Activated naive CD4-positive, alpha-beta T cell treated with anti-CD3 and anti-CD28 coated beads, Interleukin-2, amount 10 ng/mL, durations not matched to agents 7 days and 5 days (primary cell): ENCODE measurements around the gene C11orf65.

Source experiments
- CTCF ChIA-PET: fragments of 350-600 bp; sonication (Branson Sonifier 250); formaldehyde crosslinking; loops from one replicate; lab custom pipeline; 2021; ENCODE audit warnings: antibody characterized with exemption; lab: Charles Lee
- DNase-seq: peaks from one replicate; pipeline ENCODE4 v3.0.0-alpha.2; 2020
- H3K27ac Mint-ChIP-seq: one replicate; pipeline ENCODE4 v1.8.0; 2021; ENCODE audit warnings: mild to moderate bottlenecking, moderate library complexity, mixed read lengths
- H3K27me3 Mint-ChIP-seq: one replicate; pipeline ENCODE4 v1.8.0; 2021; ENCODE audit warnings: mild to moderate bottlenecking, mixed read lengths
- H3K36me3 Mint-ChIP-seq: one replicate; pipeline ENCODE4 v1.8.0; 2021; ENCODE audit warnings: mixed read lengths
- H3K4me1 Mint-ChIP-seq: one replicate; pipeline ENCODE4 v1.8.0; 2021; ENCODE audit warnings: mixed read lengths
- H3K4me3 Mint-ChIP-seq: one replicate; pipeline ENCODE4 v1.8.0; 2021; ENCODE audit warnings: mild to moderate bottlenecking, moderate library complexity, mixed read lengths
- H3K9me3 Mint-ChIP-seq: one replicate; pipeline ENCODE4 v1.8.0; 2021; ENCODE audit warnings: mixed read lengths

C11orf65 gene

DNA sequence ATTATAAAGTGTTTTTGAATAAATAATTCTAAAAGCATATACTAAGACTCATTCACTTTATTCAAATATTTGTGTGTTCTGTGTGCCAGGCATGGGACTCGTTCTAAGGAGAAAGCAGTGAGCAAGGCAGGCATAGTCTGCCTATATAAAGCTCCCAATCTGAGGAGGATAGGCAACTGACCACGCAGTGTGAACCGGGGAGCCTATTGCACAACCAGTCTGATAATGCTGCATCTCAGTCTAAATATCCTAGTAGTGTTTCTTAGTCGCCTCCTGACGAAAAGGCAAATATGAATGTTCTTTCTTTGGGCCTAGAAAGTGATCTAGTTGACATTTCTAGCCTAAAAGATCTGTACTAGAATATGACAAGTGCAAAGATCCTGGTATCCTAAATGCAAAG is 98.3 kb downstream of the C11orf65 start:
- Mint-ChIP-seq H3K27ac (no peak overlapping the region), H3K9me3 (peaks cover 5% of the 10 kb centered on the region), H3K27me3 (no peaks in the 10 kb centered on the region), H3K36me3 (peaks cover 69% of the 10 kb centered on the region), H3K4me1 (no peaks in the 10 kb centered on the region), H3K4me3 (no peak overlapping the region)
- CTCF ChIA-PET = no interaction called here
- DNase-seq = no peak

GRCh38 chr11:108368134-108368533 is 99.2 kb downstream of the C11orf65 start:
- Mint-ChIP-seq H3K9me3 (peaks cover 1% of the 10 kb centered on the region), H3K4me1 (no peaks in the 10 kb centered on the region), H3K4me3 (no peak overlapping the region), H3K36me3 (peaks cover 68% of the 10 kb centered on the region), H3K27me3 (no peaks in the 10 kb centered on the region), H3K27ac (no peak overlapping the region)
- no peak for DNase-seq
- CTCF ChIA-PET = no interaction called here

- Mint-ChIP-seq H3K27ac (no peak overlapping the region), H3K9me3 (peaks cover 5% of the 10 kb centered on the region), H3K4me1 (no peaks in the 10 kb centered on the region), H3K4me3 (no peak overlapping the region), H3K27me3 (no peaks in the 10 kb centered on the region), H3K36me3 (peaks cover 49% of the 10 kb centered on the region)
- CTCF ChIA-PET = no interaction called here
- no peak for DNase-seq
Observed at GRCh38 chr11:108364159-108364558, 103.2 kb downstream of the C11orf65 start.

DNA sequence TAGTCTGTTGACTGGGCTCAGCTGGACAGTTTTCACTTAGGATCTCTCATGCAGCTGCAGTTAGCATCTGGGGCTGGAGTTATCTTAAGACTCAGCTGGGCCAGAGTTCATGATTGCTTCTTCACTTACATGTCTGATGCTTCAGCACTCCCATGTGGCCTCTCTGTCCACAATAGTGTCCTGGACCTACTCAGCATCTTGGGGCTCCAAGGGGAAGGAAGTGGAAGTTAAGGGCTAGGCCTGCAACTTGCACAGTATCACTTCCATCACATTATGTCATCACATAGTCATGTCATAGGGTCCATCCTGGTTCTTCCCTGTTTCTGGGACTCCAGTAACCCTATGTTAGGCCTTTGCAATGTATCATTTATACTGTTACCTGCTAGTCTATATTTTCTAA is 115.9 kb downstream of the C11orf65 start:
- H3K27ac Mint-ChIP-seq = no peak overlapping the region
- DNase-seq = no peak

DNA sequence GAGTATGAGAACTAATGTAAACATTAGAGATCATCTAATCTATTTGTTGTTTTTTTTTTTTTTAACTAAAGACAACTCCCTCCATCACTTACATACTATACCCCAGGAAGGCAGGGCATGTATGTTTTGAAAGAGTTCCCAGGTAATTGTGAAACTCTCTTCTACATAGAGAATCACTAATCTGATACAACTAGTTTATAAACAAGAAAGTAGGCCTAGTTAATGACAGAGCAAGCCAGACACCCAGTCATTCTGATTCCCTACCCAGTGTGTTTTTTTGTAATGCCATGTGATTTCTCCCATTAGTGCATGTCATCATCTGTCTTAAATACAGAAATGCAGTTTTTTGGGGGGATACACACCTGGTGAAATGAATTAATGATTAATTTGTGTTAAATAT is 120.9 kb downstream of the C11orf65 start:
- Mint-ChIP-seq H3K36me3 (peaks cover 58% of the 10 kb centered on the region), H3K4me1 (peaks cover 3% of the 10 kb centered on the region), H3K27ac (no peak overlapping the region), H3K27me3 (no peaks in the 10 kb centered on the region), H3K4me3 (no peak overlapping the region), H3K9me3 (no peaks in the 10 kb centered on the region)
- no peak for DNase-seq
- CTCF ChIA-PET = no interaction called here

More for the DNA sequence above, 115.9 kb downstream of the C11orf65 start:
- Mint-ChIP-seq H3K9me3 (no peaks in the 10 kb centered on the region), H3K27me3 (no peaks in the 10 kb centered on the region), H3K4me3 (no peak overlapping the region), H3K36me3 (peaks cover 70% of the 10 kb centered on the region), H3K4me1 (no peaks in the 10 kb centered on the region)
- CTCF ChIA-PET = no interaction called here

GRCh38 chr11:108345767-108346166 is 121.6 kb downstream of the C11orf65 start:
- CTCF ChIA-PET = interaction anchor here (0.7 kb wide), 1 partner anchor 252 kb away, joined by 3 read pairs; no protein-coding TSS in a partner anchor
- H3K27me3 Mint-ChIP-seq = no peaks in the 10 kb centered on the region
- peaks cover 59% of the 10 kb centered on the region for H3K36me3 Mint-ChIP-seq
- H3K27ac Mint-ChIP-seq = no peak overlapping the region
- H3K4me3 Mint-ChIP-seq = no peak overlapping the region
- no peak for DNase-seq
- H3K9me3 Mint-ChIP-seq = no peaks in the 10 kb centered on the region
- H3K4me1 Mint-ChIP-seq = peaks cover 3% of the 10 kb centered on the region

GRCh38 chr11:108343714-108344113 is 123.6 kb downstream of the C11orf65 start:
- H3K27ac Mint-ChIP-seq = no peak overlapping the region
- no peak for DNase-seq

GRCh38 chr11:108341654-108342053 is 125.7 kb downstream of the C11orf65 start:
- DNase-seq = no peak
- CTCF ChIA-PET = no interaction called here
- H3K36me3 Mint-ChIP-seq = peaks cover 50% of the 10 kb centered on the region
- no peaks in the 10 kb centered on the region for H3K9me3 Mint-ChIP-seq
- H3K4me1 Mint-ChIP-seq = peaks cover 3% of the 10 kb centered on the region
- H3K4me3 Mint-ChIP-seq = no peak overlapping the region
- H3K27me3 Mint-ChIP-seq = no peaks in the 10 kb centered on the region
- H3K27ac Mint-ChIP-seq = no peak overlapping the region

More at GRCh38 chr11:108343714-108344113, 123.6 kb downstream of the C11orf65 start:
- Mint-ChIP-seq H3K9me3 (no peaks in the 10 kb centered on the region), H3K4me3 (no peak overlapping the region), H3K4me1 (peaks cover 3% of the 10 kb centered on the region), H3K36me3 (peaks cover 45% of the 10 kb centered on the region), H3K27me3 (no peaks in the 10 kb centered on the region)
- CTCF ChIA-PET = no interaction called here

DNA sequence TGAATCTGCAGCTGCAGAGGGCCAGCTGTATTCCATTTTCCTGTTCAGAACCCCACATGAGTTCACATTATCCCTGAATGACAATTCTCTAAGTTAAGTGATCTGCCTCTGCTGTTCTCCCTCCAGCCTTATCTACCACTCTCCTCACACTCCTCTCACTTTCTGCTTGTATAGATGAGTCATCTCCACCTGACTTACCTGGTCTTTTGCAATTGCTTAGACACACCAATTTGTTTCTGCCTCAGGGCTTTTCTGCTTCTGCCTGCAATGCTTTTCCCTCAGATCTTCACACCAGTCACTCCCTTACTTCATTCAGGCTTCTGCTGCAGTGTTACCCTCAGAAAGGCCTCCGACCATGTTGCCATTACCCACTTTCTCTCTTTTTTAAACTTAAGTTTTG is 126.4 kb downstream of the C11orf65 start:
- Mint-ChIP-seq H3K27ac (no peak overlapping the region), H3K9me3 (no peaks in the 10 kb centered on the region), H3K36me3 (peaks cover 51% of the 10 kb centered on the region), H3K27me3 (no peaks in the 10 kb centered on the region), H3K4me3 (no peak overlapping the region), H3K4me1 (peaks cover 3% of the 10 kb centered on the region)
- CTCF ChIA-PET = no interaction called here
- no peak for DNase-seq

- DNase-seq = no peak
- Mint-ChIP-seq H3K4me1 (no peaks in the 10 kb centered on the region), H3K9me3 (no peaks in the 10 kb centered on the region), H3K4me3 (no peak overlapping the region), H3K27ac (no peak overlapping the region), H3K36me3 (peaks cover 54% of the 10 kb centered on the region), H3K27me3 (no peaks in the 10 kb centered on the region)
- CTCF ChIA-PET = interaction anchor here (1.2 kb wide), 1 partner anchor 233 kb away, joined by 3 read pairs; no protein-coding TSS in a partner anchor
Observed at GRCh38 chr11:108338750-108339149, 128.6 kb downstream of the C11orf65 start.

DNA sequence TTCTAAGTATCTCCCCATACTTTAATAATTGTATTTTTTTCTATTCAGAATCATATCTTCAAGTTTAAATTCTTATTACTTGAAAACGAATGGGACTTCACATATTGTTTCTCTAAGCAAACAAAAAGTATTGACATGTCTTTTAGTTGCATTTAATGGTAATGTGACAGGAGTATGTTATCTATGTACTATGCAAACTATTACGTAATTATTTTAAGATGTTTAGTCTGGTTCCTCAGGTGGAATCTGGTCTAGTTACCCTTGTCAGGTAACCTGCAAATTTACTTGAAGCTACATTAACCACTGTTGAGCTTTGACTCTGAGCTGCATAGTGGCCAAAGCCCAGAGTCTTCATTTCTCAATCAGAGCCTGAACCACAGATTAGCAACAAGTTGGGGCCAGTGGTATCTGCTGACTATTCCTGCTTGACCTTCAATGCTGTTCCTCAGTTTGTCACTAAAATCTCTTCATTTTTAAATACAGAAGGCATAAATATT is 133.9 kb downstream of the C11orf65 start:
- no peak for DNase-seq
- peaks cover 70% of the 10 kb centered on the region for H3K36me3 Mint-ChIP-seq
- CTCF ChIA-PET = no interaction called here
- H3K4me1 Mint-ChIP-seq = no peaks in the 10 kb centered on the region
- no peaks in the 10 kb centered on the region for H3K27me3 Mint-ChIP-seq
- no peaks in the 10 kb centered on the region for H3K9me3 Mint-ChIP-seq
- H3K4me3 Mint-ChIP-seq = no peak overlapping the region
- H3K27ac Mint-ChIP-seq = no peak overlapping the region
